PC-9 (cell line): ENCODE data around the gene GYS2. TPM values are rescaled to one million over a fixed set of nuclear protein-coding genes. Genes with fewer than 3 reads are reported as not detected.

Experiments used
- BruUV-seq: library from RNA; stranded (reverse); fragments of 400-500 nt; replicated peaks from 2 replicates; lab custom pipeline; 2021; lab: Mats Ljungman, UMichigan
- CTCF ChIA-PET: fragments of 300-600 bp; sonication (Branson Sonifier 250); formaldehyde crosslinking; loops from one replicate; lab custom pipeline; 2022; ENCODE audit warnings: antibody characterized with exemption; lab: Charles Lee
- POLR2A ChIA-PET: fragments of 300-600 bp; sonication (Branson Sonifier 250); formaldehyde crosslinking; loops from one replicate; lab custom pipeline; 2022; ENCODE audit warnings: antibody characterized with exemption; ENCODE audit not compliant: unreplicated experiment; lab: Charles Lee
- DNase-seq, 2 experiments: peaks; one replicate each; pipeline versions ENCODE4 v3.0.0 to v3.0.0-alpha.2; 2015 to 2022; ENCODE audit warnings: mixed read lengths in 1 of 2
- H2AFZ ChIP-seq: fragments of 200-600 bp; sonication (generic); 2 replicates; pipeline ENCODE4 v1.8.1; 2017; ENCODE audit warnings: antibody characterized with exemption
- H3F3A ChIP-seq: fragments of 200-600 bp; sonication (generic); 2 replicates; pipeline ENCODE4 v1.8.1; 2017; ENCODE audit warnings: antibody characterized with exemption, mild to moderate bottlenecking, low read depth; ENCODE audit not compliant: insufficient read depth
- H3K27ac ChIP-seq: fragments of 200-600 bp; sonication (generic); 2 replicates; pipeline ENCODE4 v1.6.1; 2016; ENCODE audit warnings: mixed run types
- H3K27me3 ChIP-seq: fragments of 200-600 bp; sonication (generic); 2 replicates; pipeline ENCODE4 v1.6.1; 2016; ENCODE audit warnings: low read depth, mixed run types; ENCODE audit not compliant: insufficient read depth
- H3K36me3 ChIP-seq: fragments of 200-600 bp; sonication (generic); 2 replicates; pipeline ENCODE4 v1.6.1; 2016; ENCODE audit warnings: low read depth, mixed run types
- H3K4me1 ChIP-seq: fragments of 200-600 bp; sonication (generic); replicated peaks from 2 replicates; pipeline ENCODE4 v1.6.1; 2016; ENCODE audit warnings: mixed run types; ENCODE audit not compliant: insufficient read depth
- H3K4me2 ChIP-seq: fragments of 200-600 bp; sonication (generic); 2 replicates; pipeline ENCODE4 v1.6.1; 2017; ENCODE audit warnings: mixed run types
- H3K4me3 ChIP-seq: fragments of 200-600 bp; sonication (generic); 2 replicates; pipeline ENCODE4 v1.6.1; 2016; ENCODE audit warnings: mixed run types
- H3K79me2 ChIP-seq: fragments of 200-600 bp; sonication (generic); 2 replicates; pipeline ENCODE4 v1.6.1; 2017; ENCODE audit warnings: low read depth, mixed run types
- H3K9me2 ChIP-seq: fragments of 200-600 bp; sonication (generic); 2 replicates; pipeline ENCODE4 v1.8.1; 2017; ENCODE audit warnings: mild to moderate bottlenecking; ENCODE audit not compliant: insufficient read depth
- H3K9me3 ChIP-seq: fragments of 200-600 bp; sonication (generic); 2 replicates; pipeline ENCODE4 v1.8.1; 2016; ENCODE audit warnings: low read depth; ENCODE audit not compliant: insufficient read depth
- H4K20me1 ChIP-seq: fragments of 200-600 bp; sonication (generic); 2 replicates; pipeline ENCODE4 v1.8.1; 2017; ENCODE audit not compliant: insufficient read depth
- EZH2 ChIP-seq: fragments of 200-600 bp; sonication (generic); IDR thresholded peaks from 2 replicates; pipeline ENCODE4 v1.8.0; 2017; ENCODE audit warnings: antibody characterized with exemption, low read depth
- intact Hi-C: fragments of 100-400 bp; cut with micrococcal nuclease; formaldehyde crosslinking; loops from one replicate; pipeline ENCODE4 v1.10.0; 2022; ENCODE audit not compliant: unreplicated experiment
- total RNA-seq: library from RNA; stranded (reverse); gene quantifications from 2 replicates; pipeline ENCODE4 v1.2.3, GENCODE V29; 2021
- TF ChIP-seq, protein P1 (sequence below): fragments of 200-600 bp; sonication (generic); conservative IDR thresholded peaks from 2 replicates; pipeline ENCODE4 v1.6.1; 2017; ENCODE audit warnings: mixed run types, antibody characterized with exemption, mild to moderate bottlenecking, moderate library complexity

GYS2 gene
- total RNA-seq, 1 experiment from 2014 or later, result not detected

DNA sequence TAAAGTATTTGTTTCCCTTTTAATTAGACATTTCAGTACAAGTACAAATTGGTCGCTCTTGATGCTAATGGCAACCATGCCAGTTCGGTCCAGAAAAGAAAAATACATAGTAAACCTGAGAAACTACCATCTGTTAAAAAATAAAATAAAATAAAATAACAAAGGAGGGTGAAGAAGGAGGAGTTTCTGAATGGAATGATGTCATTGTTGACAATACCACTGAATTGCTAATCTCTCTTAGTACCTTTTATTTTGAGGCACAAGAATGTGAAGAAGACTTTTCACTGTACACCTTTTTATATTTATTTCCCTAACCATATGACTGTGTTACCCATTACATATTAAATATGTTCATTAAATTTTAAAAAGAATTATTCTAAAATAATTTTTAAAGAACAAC lies 59.1 kb downstream of the GYS2 start:
- Histone ChIP-seq H4K20me1 (no peaks in the 10 kb centered on the region), H3K79me2 (no peaks in the 10 kb centered on the region), H3K9me3 (no peaks in the 10 kb centered on the region), H3K4me1 (no peaks in the 10 kb centered on the region), H3F3A (no peaks in the 10 kb centered on the region), H3K4me3 (no peak overlapping the region), H3K27ac (no peak overlapping the region), H3K9me2 (no peaks in the 10 kb centered on the region), H3K36me3 (no peaks in the 10 kb centered on the region), H3K27me3 (no peaks in the 10 kb centered on the region), H2AFZ (no peak overlapping the region), H3K4me2 (no peak overlapping the region)
- ChIA-PET CTCF (no interaction called here), POLR2A (no interaction called here)
- DNase-seq, result no peak
- intact Hi-C loops, result no loop called here
- BruUV-seq, result no TSS peak
- no peak for TF ChIP-seq EZH2
- TF ChIP-seq, protein P1, sequence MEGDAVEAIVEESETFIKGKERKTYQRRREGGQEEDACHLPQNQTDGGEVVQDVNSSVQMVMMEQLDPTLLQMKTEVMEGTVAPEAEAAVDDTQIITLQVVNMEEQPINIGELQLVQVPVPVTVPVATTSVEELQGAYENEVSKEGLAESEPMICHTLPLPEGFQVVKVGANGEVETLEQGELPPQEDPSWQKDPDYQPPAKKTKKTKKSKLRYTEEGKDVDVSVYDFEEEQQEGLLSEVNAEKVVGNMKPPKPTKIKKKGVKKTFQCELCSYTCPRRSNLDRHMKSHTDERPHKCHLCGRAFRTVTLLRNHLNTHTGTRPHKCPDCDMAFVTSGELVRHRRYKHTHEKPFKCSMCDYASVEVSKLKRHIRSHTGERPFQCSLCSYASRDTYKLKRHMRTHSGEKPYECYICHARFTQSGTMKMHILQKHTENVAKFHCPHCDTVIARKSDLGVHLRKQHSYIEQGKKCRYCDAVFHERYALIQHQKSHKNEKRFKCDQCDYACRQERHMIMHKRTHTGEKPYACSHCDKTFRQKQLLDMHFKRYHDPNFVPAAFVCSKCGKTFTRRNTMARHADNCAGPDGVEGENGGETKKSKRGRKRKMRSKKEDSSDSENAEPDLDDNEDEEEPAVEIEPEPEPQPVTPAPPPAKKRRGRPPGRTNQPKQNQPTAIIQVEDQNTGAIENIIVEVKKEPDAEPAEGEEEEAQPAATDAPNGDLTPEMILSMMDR, result no peak

DNA sequence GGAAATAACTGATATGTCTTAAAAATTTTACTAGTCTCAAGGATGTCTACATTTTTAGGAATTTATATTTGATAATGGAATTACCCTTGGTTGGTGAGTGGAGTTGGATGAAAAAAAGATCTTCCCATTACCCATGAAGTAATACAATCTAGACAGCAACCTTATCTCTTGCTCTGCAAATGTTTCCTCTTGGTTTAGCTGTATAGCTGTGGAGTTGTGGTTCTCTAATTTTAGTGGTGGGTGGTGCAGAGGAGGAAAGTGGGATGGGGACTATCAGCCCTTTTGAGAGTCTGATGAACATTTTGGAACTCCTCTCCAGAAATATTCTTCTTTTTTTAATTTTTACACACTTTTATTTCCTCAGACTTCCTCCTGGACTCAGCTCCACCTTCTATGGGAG lies 61.5 kb downstream of the GYS2 start:
- Histone ChIP-seq H3K27ac (no peak overlapping the region), H3K9me2 (no peaks in the 10 kb centered on the region), H4K20me1 (no peaks in the 10 kb centered on the region), H3K27me3 (no peaks in the 10 kb centered on the region), H3K4me2 (no peak overlapping the region), H3F3A (no peaks in the 10 kb centered on the region), H2AFZ (no peak overlapping the region), H3K36me3 (no peaks in the 10 kb centered on the region), H3K9me3 (no peaks in the 10 kb centered on the region), H3K79me2 (no peaks in the 10 kb centered on the region), H3K4me1 (0 out of 2 replicates have a peak, but pooled peaks cover 4% of the 10 kb centered on the region), H3K4me3 (no peak overlapping the region)
- intact Hi-C loops, result no loop called here
- TF ChIP-seq, protein P1, result no peak
- TF ChIP-seq EZH2, result no peak
- DNase-seq, result no peak
- BruUV-seq, result no TSS peak
- CTCF ChIA-PET, result no interaction called here
- POLR2A ChIA-PET, result no interaction called here

DNA sequence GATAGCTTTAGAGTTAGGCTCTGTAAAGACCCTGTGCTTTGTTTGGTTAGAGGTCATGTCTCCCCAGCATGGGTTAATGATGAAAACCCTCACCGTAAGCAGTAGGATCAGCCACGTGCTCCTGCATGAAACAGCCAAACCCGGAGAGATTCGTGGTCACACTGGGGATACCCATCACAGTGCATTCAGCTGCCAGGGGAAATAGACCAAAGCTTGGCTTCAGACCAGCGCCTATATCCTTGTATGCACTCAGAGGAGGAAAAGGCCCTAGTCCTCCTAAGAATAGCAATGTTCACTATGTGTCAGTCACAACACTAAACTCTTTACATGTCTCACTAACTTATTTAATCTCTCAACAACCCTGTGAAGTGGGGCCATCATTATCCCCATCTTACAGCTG lies 62.2 kb downstream of the GYS2 start:
- Histone ChIP-seq H3K4me2 (no peak overlapping the region), H4K20me1 (no peaks in the 10 kb centered on the region), H3K4me1 (0 out of 2 replicates have a peak, but pooled peaks cover 10% of the 10 kb centered on the region), H3K36me3 (no peaks in the 10 kb centered on the region), H3K9me3 (no peaks in the 10 kb centered on the region), H3K79me2 (no peaks in the 10 kb centered on the region), H3K4me3 (no peak overlapping the region), H3K9me2 (no peaks in the 10 kb centered on the region), H3K27me3 (no peaks in the 10 kb centered on the region), H2AFZ (no peak overlapping the region), H3F3A (no peaks in the 10 kb centered on the region), H3K27ac (no peak overlapping the region)
- intact Hi-C loops, result no loop called here
- no peak for DNase-seq
- BruUV-seq, result no TSS peak
- ChIA-PET POLR2A (no interaction called here), CTCF (no interaction called here)
- TF ChIP-seq, protein P1, result no peak
- no peak for TF ChIP-seq EZH2
